CD4-positive, alpha-beta T cell treated with Interleukin-17A for 4 hours (primary cell): ENCODE results near the gene TIMM50.

ENCODE experiments used
- DNase-seq: peaks from one replicate; pipeline ENCODE4 v3.0.0-alpha.2; 2020; ENCODE audit warnings: mixed read lengths

TIMM50 gene

GRCh38 chr19:39502640-39503417 lies 22.2 kb downstream of the TIMM50 start:
- DNase-seq, result peak; percentile 79

DNA sequence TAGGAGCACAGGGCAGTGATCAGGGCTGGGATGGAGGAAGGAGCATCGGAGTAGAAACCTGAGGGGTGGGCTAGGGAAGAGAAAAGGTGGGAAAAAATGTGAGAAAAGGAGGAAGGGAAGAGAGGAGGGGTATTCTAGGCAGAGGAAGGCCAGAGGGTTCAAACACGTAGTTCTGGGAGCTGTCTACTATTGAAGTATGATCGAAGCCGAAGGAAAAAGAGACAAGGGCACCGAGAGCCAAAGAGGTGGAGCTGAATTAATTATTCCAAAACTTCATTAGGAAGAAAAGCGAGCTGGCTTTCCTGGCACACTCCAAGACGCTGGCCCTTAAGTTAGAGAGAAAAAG lies 25.9 kb downstream of the TIMM50 start:
- no peak for DNase-seq

GRCh38 chr19:39506944-39507714 lies 26.5 kb downstream of the TIMM50 start:
- peak; percentile 51 for DNase-seq

DNA sequence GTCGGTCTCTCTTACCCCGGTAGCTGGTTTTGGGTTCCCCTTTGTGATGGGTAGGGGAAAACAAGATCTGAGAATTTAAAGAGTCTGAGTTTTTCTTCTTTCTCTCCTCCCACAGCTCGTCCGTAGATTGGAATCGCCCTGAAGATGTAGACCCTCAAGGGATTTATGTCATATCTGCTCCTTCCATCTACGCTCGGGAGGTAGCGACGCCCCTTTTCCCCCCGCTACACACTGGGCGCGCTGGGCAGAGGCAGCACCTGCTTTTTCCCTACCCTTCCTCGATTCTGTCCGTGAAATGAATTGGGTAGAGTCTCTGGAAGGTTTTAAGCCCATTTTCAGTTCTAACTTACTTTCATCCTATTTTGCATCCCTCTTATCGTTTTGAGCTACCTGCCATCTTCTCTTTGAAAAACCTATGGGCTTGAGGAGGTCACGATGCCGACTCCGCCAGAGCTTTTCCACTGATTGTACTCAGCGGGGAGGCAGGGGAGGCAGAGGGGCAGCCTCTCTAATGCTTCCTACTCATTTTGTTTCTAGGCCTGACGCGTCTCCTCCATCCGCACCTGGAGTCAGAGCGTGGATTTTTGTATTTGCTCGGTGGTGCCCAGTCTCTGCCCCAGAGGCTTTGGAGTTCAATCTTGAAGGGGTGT lies 27.2 kb downstream of the TIMM50 start:
- DNase-seq, result no peak

DNA sequence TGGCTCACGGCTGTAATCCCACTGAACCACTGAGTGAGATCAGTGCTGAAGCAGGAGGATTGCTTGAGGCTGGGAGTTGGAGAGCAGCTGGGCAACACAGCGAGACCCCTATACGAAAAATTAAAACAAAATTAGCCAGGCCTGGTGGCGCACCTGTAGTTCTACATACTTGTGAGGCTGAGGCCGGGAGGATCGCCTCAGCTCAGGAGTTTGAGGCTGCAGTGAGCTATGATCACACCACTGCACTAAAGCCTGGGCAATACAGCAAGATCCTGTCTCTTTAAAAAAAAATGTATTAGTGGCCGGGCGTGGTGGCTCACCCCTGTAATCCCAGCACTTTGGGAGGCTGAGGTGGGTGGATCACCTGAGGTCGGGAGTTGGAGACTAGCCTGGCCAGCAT lies 28.0 kb downstream of the TIMM50 start:
- DNase-seq, result no peak

- DNase-seq, result no peak
Observed at GRCh38 chr19:39509233-39509632, 28.6 kb downstream of the TIMM50 start.

GRCh38 chr19:39512988-39513387 lies 32.4 kb downstream of the TIMM50 start:
- no peak for DNase-seq

DNA sequence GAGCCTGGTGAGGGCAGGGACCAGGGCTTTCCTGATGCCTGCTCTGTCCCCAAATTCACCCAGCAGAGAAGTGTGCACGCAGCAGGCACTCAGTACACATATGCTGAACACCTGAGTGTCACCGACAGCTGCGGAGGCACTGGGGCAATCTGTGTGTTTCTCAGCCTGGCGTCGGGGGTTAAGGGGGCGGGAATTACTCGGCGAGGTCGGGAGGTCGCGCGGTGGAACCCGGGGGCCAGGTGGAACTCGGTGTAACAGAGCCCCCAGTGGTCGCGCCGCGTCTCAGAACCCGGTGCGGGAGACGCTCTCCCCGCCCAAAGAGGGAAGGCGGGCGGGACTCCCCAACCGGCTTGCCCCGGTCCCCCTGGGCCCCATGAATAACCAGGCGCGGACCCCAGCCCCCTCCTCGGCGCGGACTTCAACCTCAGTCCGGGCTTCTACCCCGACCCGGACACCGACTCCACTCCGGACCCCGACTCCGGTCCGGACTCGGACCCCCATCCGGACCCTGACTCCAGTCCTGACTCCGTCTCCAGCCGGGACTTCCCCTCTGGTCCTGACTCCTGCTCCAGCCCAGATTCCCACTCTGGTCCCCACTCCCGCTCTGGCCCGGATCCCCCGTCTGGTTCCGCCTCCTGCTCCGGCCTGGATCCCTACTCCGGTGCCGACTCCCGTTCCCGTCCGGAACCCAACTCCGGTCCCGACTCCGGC lies 34.4 kb downstream of the TIMM50 start, which contains the start of gene SELENOV:
Gene SELENOV, plus strand, starts transcription at position 300 of the 711 bp plus-strand sequence. Its CDS starts 74 bp downstream, at position 374.
- DNase-seq, result peak; percentile 35

- DNase-seq, result peak; percentile 48
Observed at GRCh38 chr19:39515551-39516191, 35.0 kb downstream of the TIMM50 start.

DNA sequence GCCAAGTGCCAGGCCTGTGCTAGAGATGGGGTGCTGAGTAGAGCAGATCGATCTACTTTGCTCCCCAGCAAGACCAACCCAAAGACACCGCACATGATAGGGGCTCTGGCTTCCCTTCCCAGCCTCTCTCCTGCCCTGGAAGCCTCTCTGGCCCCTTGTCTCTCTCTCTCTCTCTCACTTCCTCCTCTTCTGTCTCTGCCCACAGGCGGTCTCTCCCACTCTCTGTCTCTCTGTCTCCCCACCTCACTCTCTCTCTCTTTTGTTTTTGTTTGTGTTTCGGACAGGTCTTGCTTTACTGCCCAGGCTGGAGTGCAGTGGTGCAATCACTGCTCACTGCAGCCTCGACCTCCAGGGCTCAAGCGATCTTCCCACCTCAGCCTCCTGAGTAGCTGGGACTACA lies 35.6 kb downstream of the TIMM50 start:
- DNase-seq, result no peak

- no peak for DNase-seq
Observed at GRCh38 chr19:39517432-39517831, 36.8 kb downstream of the TIMM50 start.

GRCh38 chr19:39518458-39518857 lies 37.8 kb downstream of the TIMM50 start:
- DNase-seq, result no peak

GRCh38 chr19:39518975-39519374 lies 38.3 kb downstream of the TIMM50 start:
- DNase-seq, result no peak

DNA sequence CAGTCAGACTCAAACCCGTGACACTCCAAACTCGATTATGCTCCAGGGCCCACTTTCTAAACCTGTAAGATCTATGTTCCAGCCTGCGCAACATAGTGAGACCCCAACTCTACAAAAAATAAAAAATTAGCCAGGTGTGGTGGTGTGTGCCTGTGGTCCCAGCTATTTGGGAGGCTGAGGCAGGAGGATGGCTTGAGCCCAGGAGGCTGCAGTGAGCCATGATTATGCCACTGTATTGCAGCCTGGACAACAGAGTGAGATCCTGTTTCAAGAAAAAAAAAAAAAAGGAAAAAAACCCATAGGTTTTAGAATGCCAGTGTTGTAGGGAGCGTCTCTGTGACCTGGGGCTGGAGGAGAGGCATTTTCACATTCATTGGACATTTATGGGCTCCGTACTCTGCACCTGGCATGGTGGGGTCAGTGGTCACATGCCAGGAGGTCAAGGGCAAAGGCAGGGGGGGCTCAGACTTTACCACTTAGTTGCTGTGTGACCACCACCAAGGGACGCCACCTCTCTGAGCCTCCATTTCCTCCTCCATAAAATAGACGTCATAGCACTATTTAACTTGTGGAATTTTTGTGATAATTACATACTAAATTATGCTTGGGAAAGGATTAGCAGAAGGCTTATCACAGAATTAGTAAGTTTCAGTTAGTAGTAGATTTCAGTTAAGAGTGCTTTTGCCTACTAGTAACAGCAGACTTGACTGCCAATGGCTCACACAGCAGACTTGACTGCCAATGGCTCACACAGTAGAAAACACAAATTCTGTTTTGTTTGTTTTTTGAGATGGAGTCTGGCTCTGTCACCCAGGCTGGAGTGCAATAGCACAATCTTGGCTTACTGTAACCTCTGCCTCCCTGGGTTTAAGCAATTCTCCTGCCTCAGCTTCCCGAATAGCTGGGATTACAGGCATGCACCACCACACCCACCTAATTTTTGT lies 40.2 kb downstream of the TIMM50 start:
- DNase-seq, result no peak

DNA sequence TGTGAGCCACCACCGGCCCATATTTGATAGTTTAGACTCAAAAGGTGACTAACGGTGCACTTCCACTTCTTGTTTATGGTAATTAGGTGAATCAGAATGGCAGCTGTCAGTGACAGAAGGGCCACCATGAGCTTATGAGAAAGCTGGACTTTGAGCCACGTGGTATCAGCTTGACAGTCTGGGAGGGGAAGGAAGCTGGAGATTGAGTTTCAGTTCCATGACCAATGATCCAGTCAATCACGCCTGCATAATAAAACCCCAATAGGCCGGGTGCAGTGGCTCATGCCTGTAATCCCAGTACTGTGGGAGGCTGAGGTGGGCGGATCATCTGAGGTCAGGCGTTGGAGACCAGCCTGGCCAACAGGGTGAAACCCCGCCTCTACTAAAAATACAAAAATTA lies 43.9 kb downstream of the TIMM50 start:
- no peak for DNase-seq

GRCh38 chr19:39525205-39525604 lies 44.6 kb downstream of the TIMM50 start:
- no peak for DNase-seq

DNA sequence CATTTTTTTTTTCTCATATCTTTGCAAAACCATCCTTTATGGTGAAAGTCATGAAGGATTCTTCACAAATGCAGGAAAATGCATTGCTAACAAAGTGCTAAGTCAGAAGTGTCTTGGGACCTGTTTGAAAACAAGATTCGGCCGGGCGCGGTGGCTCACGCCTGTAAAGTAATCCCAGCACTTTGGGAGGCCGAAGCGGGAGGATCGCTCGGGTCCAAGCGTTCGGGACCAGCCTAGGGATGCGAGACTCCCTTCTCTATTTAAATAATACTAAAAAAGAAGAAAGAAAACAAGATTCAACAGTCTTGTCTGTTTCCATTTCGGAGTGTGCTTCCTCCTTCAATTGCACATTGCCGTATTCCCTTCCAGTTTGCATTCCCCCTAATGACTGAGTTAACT lies 51.2 kb downstream of the TIMM50 start:
- no peak for DNase-seq

GRCh38 chr19:39532233-39533002 lies 51.8 kb downstream of the TIMM50 start, which contains the start of gene EID2B:
EID2B (minus strand) TSS chr19:39532852; CDS start chr19:39532802, 50 bp downstream.
- DNase-seq, result peak; percentile 96

DNA sequence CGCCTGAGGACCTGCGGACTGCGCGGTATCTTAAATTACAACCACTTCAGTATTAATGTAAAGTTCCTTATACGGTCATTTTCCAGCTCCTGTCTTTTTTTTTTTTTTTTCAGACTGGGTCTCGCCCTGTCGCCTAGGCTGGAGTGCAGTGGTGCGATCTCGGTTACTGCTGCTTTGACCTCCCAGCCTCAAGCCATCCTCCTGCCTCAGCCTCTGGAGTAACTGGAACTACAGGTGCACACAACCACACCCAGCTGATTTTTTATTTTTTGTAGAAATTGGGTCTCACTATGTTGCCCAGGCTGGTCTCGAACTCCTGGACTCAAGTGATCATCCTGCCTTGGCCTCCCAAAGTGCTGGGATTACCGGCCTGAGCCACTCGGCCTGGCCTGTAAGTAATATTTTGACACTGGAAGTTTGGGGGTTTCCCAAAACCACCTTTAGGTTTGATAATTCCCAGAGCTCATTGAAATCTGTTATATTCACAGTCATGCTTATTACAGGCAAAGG lies 52.4 kb downstream of the TIMM50 start:
- DNase-seq, result no peak

DNA sequence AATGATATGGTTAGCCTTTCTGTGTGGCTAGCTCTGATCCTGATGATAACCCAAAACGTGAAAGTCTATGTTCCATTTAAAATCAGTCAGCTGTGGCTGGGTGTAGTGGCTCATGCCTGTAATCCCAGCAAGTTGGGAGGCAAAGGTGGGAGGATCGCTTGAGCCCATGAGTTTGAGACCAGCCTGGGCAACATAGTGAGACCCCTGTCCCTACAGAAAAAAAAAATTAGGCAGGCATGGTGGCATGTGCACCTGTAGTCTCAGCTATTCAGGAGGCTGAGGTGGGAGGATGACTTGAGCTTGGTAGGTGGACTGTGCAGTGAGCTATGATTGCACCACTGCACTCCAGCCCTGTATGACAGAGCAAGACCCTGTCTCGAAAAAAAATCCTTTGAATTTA lies 53.2 kb downstream of the TIMM50 start:
- no peak for DNase-seq
